GM21529 (cell line): ENCODE results near the gene IL12RB2.
"Not testable (repeated sequence)": the region's sequence is repeated elsewhere in the genome, so short reads cannot be mapped to it uniquely, and the experiment has no call there.

ENCODE experiments used
- ATAC-seq: cut with Tn5 transposase; IDR thresholded peaks from one replicate; pipeline ENCODE4 v1.9.1; 2021; ENCODE audit not compliant: unreplicated experiment

Gene IL12RB2

GRCh38 chr1:67393240-67393639, 85.6 kb downstream of the IL12RB2 start:
- no peak for ATAC-seq

GRCh38 chr1:67393737-67394136, 86.1 kb downstream of the IL12RB2 start:
- ATAC-seq, result no peak

DNA sequence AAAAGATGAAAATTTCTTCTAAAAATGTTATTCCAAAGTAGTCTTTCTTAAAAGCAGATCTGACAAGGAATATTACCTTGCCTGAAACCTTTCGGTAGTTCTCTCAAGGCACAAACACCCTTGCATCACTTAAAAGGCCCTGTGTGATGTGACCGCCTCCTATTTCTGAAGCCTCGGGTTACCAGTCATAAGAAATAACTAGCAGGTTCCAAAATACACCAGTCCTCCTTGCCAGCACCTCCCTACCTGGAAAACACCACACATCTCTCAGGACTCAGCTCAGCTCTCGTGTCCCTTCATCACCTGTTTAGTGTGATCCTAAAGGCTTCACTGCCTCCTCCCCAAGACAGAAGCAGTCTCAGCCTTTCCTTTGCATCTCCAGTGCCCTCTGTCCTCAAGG, 86.9 kb downstream of the IL12RB2 start:
- no peak for ATAC-seq

GRCh38 chr1:67399199-67399993, 91.7 kb downstream of the IL12RB2 start:
- ATAC-seq, result no peak

- not testable (repeated sequence) for ATAC-seq
These were observed 92.5 kb downstream of the IL12RB2 start for GRCh38 chr1:67400029-67400786.

DNA sequence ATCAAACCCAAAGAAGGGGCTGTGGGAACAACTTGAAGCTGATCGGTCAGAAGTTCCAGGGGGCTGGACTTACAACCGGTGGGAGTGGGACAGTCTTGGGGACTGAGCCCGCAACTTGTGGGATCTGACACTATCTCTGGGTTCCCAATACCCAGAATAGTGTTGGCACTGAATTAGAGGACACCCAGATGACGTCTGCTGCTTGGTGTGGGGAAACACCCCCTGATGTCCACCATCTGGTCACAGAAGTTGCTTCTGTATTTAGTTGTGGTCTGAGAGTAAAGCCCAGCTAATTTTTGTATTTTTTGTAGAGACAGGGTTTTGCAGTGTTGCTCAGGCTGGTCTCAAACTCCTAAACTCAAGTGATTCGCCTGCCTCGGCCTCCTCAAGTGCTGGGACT, 93.8 kb downstream of the IL12RB2 start:
- no peak for ATAC-seq

- no peak for ATAC-seq
These were observed 96.5 kb downstream of the IL12RB2 start for GRCh38 chr1:67404212-67404620.

- ATAC-seq, result no peak
These were observed 98.0 kb downstream of the IL12RB2 start for GRCh38 chr1:67405473-67406245.

DNA sequence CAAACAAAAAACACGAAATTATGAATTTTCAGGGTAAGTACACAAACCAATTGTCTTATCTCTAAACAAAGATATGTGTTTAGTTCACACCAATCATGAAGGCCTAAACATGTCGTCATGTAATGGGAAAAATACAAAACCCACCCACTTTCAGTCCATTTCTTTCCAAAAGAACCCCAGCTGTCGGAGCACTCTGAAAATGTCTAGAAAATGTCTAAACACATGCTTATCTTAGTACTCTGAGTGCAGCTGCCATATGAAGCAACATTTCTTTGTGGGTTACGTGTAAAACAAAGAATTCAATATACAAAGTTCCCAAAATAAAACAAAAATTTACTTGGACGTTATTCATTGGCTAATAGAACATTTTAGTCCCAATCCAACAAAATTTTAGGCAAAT, 99.8 kb downstream of the IL12RB2 start:
- no peak for ATAC-seq

GRCh38 chr1:67408148-67408547, 100.5 kb downstream of the IL12RB2 start:
- no peak for ATAC-seq

- not testable (repeated sequence) for ATAC-seq
These were observed 105.4 kb downstream of the IL12RB2 start for GRCh38 chr1:67413101-67413500.

DNA sequence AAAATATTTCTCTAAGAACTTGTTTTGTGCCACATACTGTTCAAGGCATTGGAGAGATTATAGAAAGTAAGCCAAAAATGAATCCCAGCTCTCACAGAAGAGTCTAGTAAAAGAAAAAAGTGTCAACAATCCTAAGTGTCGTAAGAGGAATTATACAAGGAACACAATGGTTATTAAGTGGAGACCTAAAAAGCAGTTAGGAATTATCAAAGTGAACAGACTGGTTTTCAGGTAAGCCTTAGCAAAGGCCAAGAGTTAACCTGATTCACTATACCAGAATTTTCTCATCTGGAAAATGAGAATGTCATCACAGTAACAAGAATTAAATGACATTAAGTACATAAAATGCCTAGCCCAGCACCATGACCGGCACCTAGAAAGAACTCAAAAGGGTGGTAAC, 106.9 kb downstream of the IL12RB2 start:
- no peak for ATAC-seq

GRCh38 chr1:67415041-67415440, 107.4 kb downstream of the IL12RB2 start:
- ATAC-seq, result no peak

DNA sequence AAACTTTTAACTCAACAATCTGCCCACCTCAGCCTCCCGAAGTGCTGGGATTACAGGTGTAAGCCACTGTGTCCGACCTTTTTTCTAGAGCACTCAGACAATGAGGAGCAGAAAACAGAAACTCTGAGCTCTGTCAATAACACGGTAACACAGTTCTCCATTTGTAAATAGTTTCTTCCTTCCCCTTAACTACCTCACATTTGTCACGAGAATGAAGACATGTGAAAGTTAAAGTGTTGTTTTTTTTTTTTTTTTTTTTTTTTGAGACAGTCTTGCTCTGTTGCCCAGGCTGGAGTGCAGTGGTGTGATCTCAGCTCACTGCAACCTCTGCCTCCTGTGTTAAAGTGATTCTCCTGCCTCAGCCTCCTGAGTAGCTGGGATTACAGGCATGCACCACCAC, 110.1 kb downstream of the IL12RB2 start:
- not testable (repeated sequence) for ATAC-seq

- no peak for ATAC-seq
These were observed 111.3 kb downstream of the IL12RB2 start for GRCh38 chr1:67418839-67419586.

DNA sequence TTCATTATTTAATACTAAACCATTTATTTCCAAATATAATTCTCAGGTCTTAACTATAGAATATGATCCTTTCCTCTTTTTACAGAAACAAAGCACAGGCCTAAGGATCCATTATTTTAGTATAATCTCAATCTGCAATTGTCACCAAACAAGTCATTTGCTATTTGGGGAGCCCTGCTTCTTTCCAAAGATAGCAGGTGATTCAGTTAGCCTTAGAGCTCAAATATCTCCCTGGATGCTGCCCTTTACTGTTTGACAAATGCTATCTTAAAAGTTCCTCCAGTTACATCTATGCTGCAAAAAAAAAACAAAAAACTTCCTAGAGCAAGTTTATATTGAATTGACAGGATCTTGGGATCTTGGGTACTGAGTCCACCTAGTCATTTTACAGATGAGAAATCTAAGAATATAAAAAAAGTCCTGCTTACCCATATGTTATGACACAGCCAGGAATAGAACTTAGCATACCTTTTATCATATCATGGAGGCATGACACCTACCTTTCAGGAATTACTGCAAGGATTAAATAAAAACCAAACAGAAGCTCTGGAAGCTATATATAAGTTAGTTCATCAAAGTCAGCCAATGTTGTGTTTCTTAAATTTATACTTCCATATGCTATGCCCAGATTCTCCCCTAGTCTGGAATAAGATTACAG, 113.3 kb downstream of the IL12RB2 start:
- no peak for ATAC-seq

- no peak for ATAC-seq
These were observed 119.8 kb downstream of the IL12RB2 start for GRCh38 chr1:67427465-67427864.

DNA sequence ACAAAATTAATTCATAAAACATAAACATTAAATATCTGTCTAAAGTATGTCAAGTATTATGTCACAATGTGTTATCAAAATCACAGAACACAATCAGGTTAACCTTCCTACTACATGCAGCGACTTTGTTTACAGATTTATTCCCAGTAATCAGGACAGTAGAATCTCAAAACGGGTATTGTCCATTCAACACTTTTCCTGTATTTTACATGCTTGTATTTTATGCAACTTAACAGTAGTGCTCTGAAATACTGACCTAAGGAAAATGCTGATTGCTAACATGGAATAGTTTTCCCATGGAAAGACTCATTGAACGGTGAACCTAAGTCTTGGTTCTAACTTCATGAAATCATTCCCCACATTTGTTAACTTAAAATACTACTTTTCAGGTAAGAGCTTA, 120.3 kb downstream of the IL12RB2 start:
- ATAC-seq, result no peak

DNA sequence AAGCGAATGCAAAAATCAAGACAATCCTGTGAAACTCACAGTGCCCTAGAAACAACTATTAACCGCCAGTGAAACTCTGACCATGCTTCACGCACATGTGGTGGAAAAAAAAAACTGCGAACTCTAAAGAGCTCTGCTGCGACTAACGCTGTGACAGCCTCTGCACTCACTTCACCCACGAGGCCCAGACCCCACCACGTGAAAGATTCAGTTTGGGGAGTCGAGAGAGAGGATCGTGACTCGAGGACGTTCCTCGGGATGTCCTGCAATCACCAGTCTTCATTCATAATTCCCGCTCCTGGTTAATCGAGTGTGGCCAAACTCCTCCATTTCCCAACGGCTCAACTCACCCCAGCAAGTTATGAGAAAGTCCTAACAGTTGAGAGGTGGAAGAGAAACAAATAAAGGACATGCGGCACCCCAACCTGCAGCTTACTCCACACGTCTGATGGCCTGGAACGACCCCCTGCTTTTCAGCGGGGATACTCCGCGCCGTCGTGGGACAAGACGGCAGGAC, 121.4 kb downstream of the IL12RB2 start:
- no peak for ATAC-seq
